Nephron progenitor cell (in vitro differentiated cells): Measurements from ENCODE around the gene C1orf210.

Experiments used
- DNase-seq: peaks from one replicate; pipeline ENCODE4 v3.0.0; 2021
- H3K27ac Mint-ChIP-seq: 2 replicates; pipeline ENCODE4 v1.8.0; 2021; ENCODE audit warnings: mild to moderate bottlenecking, moderate library complexity, mixed read lengths
- H3K27me3 Mint-ChIP-seq: 2 replicates; pipeline ENCODE4 v1.8.0; 2021; ENCODE audit warnings: mild to moderate bottlenecking, low read depth, mixed read lengths; ENCODE audit not compliant: poor library complexity
- H3K36me3 Mint-ChIP-seq: 2 replicates; pipeline ENCODE4 v1.8.0; 2021; ENCODE audit warnings: low read depth, mixed read lengths
- H3K4me1 Mint-ChIP-seq: 2 replicates; pipeline ENCODE4 v1.8.0; 2021; ENCODE audit warnings: mixed read lengths
- H3K4me3 Mint-ChIP-seq: 2 replicates; pipeline ENCODE4 v1.8.0; 2021; ENCODE audit warnings: mild to moderate bottlenecking, moderate library complexity, mixed read lengths
- H3K9me3 Mint-ChIP-seq: 2 replicates; pipeline ENCODE4 v1.8.0; 2021; ENCODE audit warnings: mild to moderate bottlenecking, moderate library complexity, mixed read lengths
- TF ChIP-seq, protein P1 (sequence below): fragments of 200-600 bp; sonication (generic); IDR thresholded peaks from 2 replicates; pipeline ENCODE4 v1.5.0; 2021; ENCODE audit warnings: antibody characterized with exemption

Gene C1orf210

DNA sequence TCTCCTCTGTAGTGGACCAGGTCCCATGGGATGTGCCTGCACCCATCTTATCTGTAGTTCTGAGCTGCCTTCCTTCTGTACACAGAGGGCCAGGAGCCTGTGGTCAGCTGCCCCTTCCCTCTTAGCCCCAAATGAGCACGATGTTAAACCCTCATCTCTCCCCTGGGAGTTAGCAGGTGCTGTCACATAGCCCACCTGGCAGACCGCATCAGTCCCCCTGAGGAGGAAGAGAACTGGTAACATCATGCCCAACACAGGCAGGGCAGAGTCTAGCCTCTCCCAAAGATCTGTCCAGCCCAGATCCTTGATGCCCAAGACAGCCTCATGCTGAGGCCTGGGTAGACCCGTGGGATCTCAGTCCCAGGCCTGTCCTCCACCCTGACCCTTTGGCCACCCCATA, 20.1 kb upstream of the C1orf210 start:
- H3K4me1 Mint-ChIP-seq: peaks cover 35% of the 10 kb centered on the region
- no peaks in the 10 kb centered on the region for H3K9me3 Mint-ChIP-seq
- no peak overlapping the region for H3K27ac Mint-ChIP-seq
- H3K36me3 Mint-ChIP-seq: no peaks in the 10 kb centered on the region
- TF ChIP-seq, protein P1, sequence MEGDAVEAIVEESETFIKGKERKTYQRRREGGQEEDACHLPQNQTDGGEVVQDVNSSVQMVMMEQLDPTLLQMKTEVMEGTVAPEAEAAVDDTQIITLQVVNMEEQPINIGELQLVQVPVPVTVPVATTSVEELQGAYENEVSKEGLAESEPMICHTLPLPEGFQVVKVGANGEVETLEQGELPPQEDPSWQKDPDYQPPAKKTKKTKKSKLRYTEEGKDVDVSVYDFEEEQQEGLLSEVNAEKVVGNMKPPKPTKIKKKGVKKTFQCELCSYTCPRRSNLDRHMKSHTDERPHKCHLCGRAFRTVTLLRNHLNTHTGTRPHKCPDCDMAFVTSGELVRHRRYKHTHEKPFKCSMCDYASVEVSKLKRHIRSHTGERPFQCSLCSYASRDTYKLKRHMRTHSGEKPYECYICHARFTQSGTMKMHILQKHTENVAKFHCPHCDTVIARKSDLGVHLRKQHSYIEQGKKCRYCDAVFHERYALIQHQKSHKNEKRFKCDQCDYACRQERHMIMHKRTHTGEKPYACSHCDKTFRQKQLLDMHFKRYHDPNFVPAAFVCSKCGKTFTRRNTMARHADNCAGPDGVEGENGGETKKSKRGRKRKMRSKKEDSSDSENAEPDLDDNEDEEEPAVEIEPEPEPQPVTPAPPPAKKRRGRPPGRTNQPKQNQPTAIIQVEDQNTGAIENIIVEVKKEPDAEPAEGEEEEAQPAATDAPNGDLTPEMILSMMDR: no peak
- peaks cover 13% of the 10 kb centered on the region for H3K27me3 Mint-ChIP-seq
- DNase-seq: no peak
- H3K4me3 Mint-ChIP-seq: no peak overlapping the region

DNA sequence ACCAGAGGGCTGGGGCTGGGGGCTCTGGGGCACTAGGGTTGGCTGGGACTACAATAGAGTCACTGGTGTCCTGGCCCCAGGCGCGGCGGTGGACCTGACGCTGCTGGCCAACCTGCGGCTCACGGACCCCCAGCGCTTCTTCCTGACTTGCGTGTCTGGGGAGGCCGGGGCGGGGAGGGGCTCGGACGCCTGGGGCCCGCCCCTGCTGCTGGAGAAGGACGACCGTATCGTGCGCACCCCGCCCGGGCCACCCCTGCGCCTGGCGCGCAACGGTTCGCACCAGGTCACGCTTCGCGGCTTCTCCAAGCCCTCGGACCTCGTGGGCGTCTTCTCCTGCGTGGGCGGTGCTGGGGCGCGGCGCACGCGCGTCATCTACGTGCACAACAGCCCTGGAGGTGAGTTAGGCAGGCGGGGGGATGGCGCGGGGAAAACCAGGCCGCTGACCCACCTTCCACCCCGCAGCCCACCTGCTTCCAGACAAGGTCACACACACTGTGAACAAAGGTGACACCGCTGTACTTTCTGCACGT, 19.5 kb upstream of the C1orf210 start:
- Mint-ChIP-seq H3K4me3 (no peak overlapping the region), H3K27ac (no peak overlapping the region), H3K4me1 (peaks cover 36% of the 10 kb centered on the region), H3K36me3 (no peaks in the 10 kb centered on the region), H3K27me3 (peaks cover 13% of the 10 kb centered on the region), H3K9me3 (no peaks in the 10 kb centered on the region)
- TF ChIP-seq, protein P1: no peak
- DNase-seq: no peak

DNA sequence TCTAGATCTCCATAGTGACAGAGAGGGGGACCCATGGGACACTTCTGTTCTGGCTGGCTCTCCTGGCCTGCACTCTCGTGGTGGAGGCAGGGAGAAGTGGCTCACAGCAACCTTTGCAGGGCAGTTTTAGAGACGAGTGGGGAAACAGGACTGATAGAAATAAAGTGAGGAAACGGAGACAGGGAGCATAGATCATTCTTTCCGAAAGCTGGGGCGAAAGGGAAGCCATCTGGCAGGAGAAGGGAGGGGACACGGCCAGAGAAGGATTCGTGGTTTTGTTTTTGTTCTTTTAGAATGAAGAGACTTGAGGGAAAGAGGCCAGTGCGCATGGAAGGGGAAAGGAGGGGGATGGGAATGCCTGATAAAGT, 18.9 kb upstream of the C1orf210 start:
- DNase-seq: no peak
- peak overlapping the region; percentile 34 for H3K4me3 Mint-ChIP-seq
- TF ChIP-seq, protein P1: no peak
- H3K36me3 Mint-ChIP-seq: no peaks in the 10 kb centered on the region
- peaks cover 13% of the 10 kb centered on the region for H3K27me3 Mint-ChIP-seq
- no peaks in the 10 kb centered on the region for H3K9me3 Mint-ChIP-seq
- peaks cover 42% of the 10 kb centered on the region for H3K4me1 Mint-ChIP-seq
- H3K27ac Mint-ChIP-seq: peak overlapping the region; percentile 87

DNA sequence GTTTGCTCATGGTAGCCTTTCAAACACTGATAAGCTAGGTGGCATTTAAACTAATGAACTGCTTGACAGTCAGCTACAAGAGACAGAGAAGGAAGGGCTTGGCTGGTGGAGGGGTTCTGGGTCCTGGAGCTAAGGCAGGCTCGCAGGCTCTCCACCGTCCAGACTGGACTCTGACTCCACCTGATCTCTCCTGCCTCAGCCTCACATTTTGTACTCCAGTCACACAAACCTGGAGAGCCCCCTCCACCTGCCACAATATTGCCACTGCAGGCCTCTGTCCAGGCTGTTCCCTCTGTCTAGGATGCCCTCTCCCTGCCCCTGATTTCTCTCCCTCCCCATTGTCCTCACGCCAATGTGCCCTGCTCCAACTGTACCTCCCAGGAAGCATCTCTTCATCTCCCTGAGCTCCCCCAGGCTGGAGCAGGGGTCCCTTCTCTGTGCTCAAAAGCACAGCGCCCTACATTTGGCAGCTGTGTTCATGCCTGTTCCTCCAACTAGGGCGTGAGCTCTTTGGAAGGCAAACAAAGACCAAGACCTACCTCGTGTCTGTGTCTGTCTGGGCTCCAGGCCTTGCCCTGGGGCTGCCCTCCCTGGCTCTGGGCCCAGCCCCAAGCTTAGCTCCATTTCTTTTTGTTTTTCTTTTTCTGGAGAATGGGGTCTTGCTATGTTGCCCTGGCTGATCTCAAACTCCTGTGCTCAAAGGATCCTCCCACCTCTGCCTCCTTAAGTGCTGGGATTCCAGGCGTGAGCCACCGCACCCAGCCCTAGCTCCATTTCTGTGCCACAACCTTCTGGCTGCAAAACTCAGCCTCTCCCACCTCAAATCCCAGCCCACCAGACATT, 18.3 kb upstream of the C1orf210 start:
- peak overlapping the region; percentile 34 for H3K4me3 Mint-ChIP-seq
- TF ChIP-seq, protein P1: no peak
- H3K27ac Mint-ChIP-seq: no peak overlapping the region
- DNase-seq: no peak
- H3K4me1 Mint-ChIP-seq: peaks cover 43% of the 10 kb centered on the region
- peaks cover 12% of the 10 kb centered on the region for H3K27me3 Mint-ChIP-seq
- H3K9me3 Mint-ChIP-seq: no peaks in the 10 kb centered on the region
- H3K36me3 Mint-ChIP-seq: no peaks in the 10 kb centered on the region

DNA sequence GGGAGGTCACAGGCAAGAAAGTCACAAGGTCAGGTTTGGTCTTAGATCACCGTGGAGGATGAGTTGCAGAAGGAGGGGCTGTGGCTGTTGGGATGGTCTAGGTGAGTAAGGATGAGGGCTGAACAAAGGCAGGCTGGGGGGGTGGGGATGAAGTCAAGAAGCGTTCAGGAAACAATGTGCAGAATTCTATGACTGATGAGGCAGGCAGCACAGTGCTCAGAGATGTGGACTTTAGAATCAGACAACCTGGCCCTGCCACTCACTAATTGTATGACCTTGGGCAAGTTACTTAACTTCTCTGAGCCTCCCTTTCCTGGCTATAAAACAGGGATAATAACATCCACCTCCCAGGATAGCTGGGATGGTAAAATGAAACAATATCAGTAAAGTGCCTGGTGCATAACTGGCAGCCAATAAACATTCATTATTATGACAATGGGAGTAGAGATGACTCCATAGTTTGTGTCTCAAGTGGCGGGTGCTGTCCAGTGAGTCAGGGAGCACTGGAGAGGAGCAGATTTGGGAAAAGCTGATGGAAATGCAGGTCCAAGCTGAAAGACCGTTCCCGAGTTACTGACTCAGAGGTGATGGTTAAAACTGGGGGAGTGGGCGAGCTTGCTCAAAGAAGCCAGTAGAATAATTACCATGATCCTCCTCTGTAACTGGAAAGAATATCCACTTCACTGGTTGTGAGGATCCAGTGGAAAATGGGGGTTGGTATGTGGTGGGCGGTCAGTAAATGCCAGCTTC, 17.5 kb upstream of the C1orf210 start:
- no peak for DNase-seq
- Mint-ChIP-seq H3K27ac (peak overlapping the region; percentile 39), H3K36me3 (no peaks in the 10 kb centered on the region), H3K27me3 (peaks cover 8% of the 10 kb centered on the region), H3K4me3 (no peak overlapping the region), H3K4me1 (peaks cover 43% of the 10 kb centered on the region), H3K9me3 (no peaks in the 10 kb centered on the region)
- TF ChIP-seq, protein P1: no peak
